CD4-positive, CD25-positive, alpha-beta regulatory T cell (primary cell): Measurements from ENCODE around the gene SNUPN. TPM values are rescaled to one million over a fixed set of nuclear protein-coding genes. Genes with fewer than 3 reads are reported as not detected.

Experiments
- ATAC-seq, 2 donors: fragments of 150-1000 bp; cut with Tn5 transposase; one replicate each; pipeline ENCODE4 v1.10.0; 2021; ENCODE audit warnings: low read depth in 2 of 2, moderate number of reproducible peaks in 2 of 2, moderate library complexity in 1 of 2
- DNase-seq, 3 donors: peaks; one replicate each; pipeline versions ENCODE4 v3.0.0 to v3.0.0-alpha.2; 2012 to 2022; ENCODE audit warnings: mixed read lengths in 1 of 3
- H3K27ac ChIP-seq: one replicate; pipeline ENCODE4 v1.7.0; 2013; ENCODE audit warnings: mild to moderate bottlenecking, low read length; ENCODE audit not compliant: insufficient read depth, poor library complexity, severe bottlenecking
- H3K27me3 ChIP-seq: one replicate; pipeline ENCODE4 v1.7.0; 2013; ENCODE audit warnings: low read length; ENCODE audit not compliant: control insufficient read depth, insufficient read depth
- H3K36me3 ChIP-seq: one replicate; pipeline ENCODE4 v1.7.0; 2013; ENCODE audit warnings: mild to moderate bottlenecking, low read length, moderate library complexity; ENCODE audit not compliant: control insufficient read depth, insufficient read depth
- H3K4me1 ChIP-seq: 2 replicates; pipeline ENCODE4 v1.7.0; 2013; ENCODE audit warnings: mild to moderate bottlenecking, low read length; ENCODE audit not compliant: insufficient read depth, control insufficient read depth, poor library complexity, severe bottlenecking
- H3K4me3 ChIP-seq: one replicate; pipeline ENCODE4 v1.7.0; 2013; ENCODE audit warnings: low read depth, mild to moderate bottlenecking, low read length, moderate library complexity
- H3K9me3 ChIP-seq, 2 experiments: 1 replicate in 1 of 2; 2 replicates in 1 of 2; pipeline ENCODE4 v1.7.0; 2013; ENCODE audit warnings: low read length in 2 of 2, mild to moderate bottlenecking in 1 of 2, moderate library complexity in 1 of 2; ENCODE audit not compliant: control insufficient read depth in 2 of 2
- H3K27ac Mint-ChIP-seq, 3 donors: one replicate each; pipeline ENCODE4 v1.8.0; 2020 to 2022; ENCODE audit warnings: mild to moderate bottlenecking in 3 of 3, mixed read lengths in 3 of 3, moderate library complexity in 2 of 3
- H3K27me3 Mint-ChIP-seq: one replicate; pipeline ENCODE4 v1.8.0; 2022; ENCODE audit warnings: mild to moderate bottlenecking, mixed read lengths
- H3K36me3 Mint-ChIP-seq: one replicate; pipeline ENCODE4 v1.8.0; 2020; ENCODE audit warnings: mixed read lengths
- H3K4me1 Mint-ChIP-seq, 4 donors: one replicate each; pipeline ENCODE4 v1.8.0; 2020 to 2022; ENCODE audit warnings: mixed read lengths in 4 of 4, mild to moderate bottlenecking in 1 of 4
- H3K4me3 Mint-ChIP-seq, 4 donors: one replicate each; pipeline ENCODE4 v1.8.0; 2020 to 2022; ENCODE audit warnings: mild to moderate bottlenecking in 4 of 4, mixed read lengths in 4 of 4, moderate library complexity in 3 of 4
- H3K9me3 Mint-ChIP-seq, 7 donors: one replicate each; pipeline ENCODE4 v1.8.0; 2020 to 2022; ENCODE audit warnings: mixed read lengths in 7 of 7, mild to moderate bottlenecking in 3 of 7, moderate library complexity in 2 of 7
- polyA plus RNA-seq, 4 donors: library from polyadenylated mRNA; unstranded; fragments of 300-500 nt; fragmentation: Illumina TruSeq; gene quantifications; one replicate each; pipeline ENCODE4 v1.2.3, GENCODE V29; 2021
- total RNA-seq: library from RNA; stranded (reverse); gene quantifications from one replicate; pipeline ENCODE4 v1.2.3, GENCODE V29; 2022

SNUPN gene
- total and polyA plus RNA-seq, 5 donors from 2014 or later: 13.8 to 36.9 (median 28.0) TPM

DNA sequence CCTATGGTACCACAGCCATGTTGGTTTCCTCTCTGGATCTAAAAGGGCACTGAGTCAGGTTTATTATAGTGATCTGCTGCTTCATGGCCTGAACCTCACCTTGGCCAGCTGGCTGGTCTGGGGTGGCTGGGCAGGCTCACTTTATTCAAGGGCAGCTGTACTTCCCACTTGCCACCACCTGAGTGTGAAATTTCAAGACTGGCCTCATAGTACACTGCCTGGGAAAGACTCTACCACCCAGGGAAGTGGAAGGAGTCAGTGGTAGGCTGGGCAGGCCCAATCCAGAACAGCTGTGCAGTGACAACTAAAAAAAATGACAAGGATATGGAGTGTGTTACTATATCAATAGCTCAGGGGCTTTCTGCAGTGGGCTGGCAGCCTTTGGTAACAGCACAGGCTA is 8.8 kb downstream of the SNUPN start:
- peaks cover 0 to 19% (median 18%) of the 10 kb centered on the region in 4 donors for H3K4me1 Mint-ChIP-seq
- no peaks in the 10 kb centered on the region for H3K9me3 Mint-ChIP-seq
- H3K27ac Mint-ChIP-seq: peak overlapping the region in 1 of 3 donors; percentile 44
- DNase-seq: no peak
- Histone ChIP-seq H3K4me3 (no peak overlapping the region), H3K4me1 (peaks cover 9% of the 10 kb centered on the region), H3K27ac (no peak overlapping the region), H3K9me3 (no peaks in the 10 kb centered on the region), H3K27me3 (no peaks in the 10 kb centered on the region), H3K36me3 (peaks cover 60% of the 10 kb centered on the region)
- peaks cover 48% of the 10 kb centered on the region for H3K36me3 Mint-ChIP-seq
- ATAC-seq: no peak
- H3K27me3 Mint-ChIP-seq: no peaks in the 10 kb centered on the region
- no peak overlapping the region for H3K4me3 Mint-ChIP-seq

DNA sequence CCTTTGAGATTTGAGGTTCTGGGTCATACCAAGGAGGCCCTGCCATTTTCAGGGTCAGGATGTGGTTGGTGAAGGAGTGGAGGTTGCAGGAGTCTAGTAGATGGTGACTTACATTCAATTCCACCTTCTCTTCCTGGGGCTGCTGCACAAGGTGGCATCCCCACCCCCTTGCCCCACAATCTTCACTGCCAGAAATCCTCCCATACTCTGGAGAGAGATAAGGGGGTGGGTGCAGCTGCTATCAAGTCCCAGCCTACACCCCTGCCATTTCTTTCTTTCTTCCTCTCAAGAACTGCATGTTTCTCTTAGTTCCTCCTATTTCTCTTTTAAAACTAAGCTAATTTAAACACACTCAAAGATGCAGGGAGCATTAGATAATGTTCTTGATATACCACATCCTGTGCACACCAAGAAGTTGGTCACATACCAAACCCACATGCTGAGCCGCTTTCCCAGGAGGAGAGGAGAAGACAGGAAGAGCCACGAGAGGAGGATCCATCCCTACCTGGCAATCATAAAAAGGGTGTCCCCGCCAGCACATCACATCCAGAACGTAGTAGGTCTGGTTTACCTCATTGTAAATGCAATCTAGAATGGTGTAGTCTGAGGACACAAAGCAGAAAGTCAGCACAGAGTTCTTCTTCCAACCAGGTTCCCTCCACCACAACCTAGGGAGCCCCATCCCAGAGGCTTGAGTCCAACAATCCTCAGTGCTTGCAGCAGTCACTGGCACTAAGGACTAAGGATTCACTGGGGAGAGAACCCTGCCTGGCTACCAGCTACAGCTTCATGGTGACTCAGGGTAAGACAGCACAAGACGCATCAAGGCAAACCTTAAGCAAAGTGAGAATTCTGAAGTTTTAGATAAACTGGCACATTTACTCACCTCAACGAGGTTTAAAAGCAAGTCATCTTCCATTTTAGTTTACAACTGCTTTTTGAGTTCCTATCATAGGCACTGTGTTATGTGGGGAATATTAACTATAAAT is 18.5 kb downstream of the SNUPN start:
- Histone ChIP-seq H3K36me3 (peaks cover 6% of the 10 kb centered on the region), H3K4me3 (peak overlapping the region; percentile 63), H3K9me3 (no peaks in the 10 kb centered on the region), H3K4me1 (peaks cover 35% of the 10 kb centered on the region), H3K27me3 (no peaks in the 10 kb centered on the region), H3K27ac (peak overlapping the region; percentile 73)
- Mint-ChIP-seq H3K27me3 (no peaks in the 10 kb centered on the region), H3K4me3 (peak overlapping the region; percentile 18 to 81 (median 69)), H3K9me3 (no peaks in the 10 kb centered on the region), H3K27ac (peak overlapping the region; percentile 96), H3K36me3 (peaks cover 34% of the 10 kb centered on the region), H3K4me1 (peaks cover 5 to 44% (median 29%) of the 10 kb centered on the region in 4 donors)
- ATAC-seq (peak; percentile 74 to 76), DNase-seq (peak in 2 of 3 donors; percentile 39 to 83)

DNA sequence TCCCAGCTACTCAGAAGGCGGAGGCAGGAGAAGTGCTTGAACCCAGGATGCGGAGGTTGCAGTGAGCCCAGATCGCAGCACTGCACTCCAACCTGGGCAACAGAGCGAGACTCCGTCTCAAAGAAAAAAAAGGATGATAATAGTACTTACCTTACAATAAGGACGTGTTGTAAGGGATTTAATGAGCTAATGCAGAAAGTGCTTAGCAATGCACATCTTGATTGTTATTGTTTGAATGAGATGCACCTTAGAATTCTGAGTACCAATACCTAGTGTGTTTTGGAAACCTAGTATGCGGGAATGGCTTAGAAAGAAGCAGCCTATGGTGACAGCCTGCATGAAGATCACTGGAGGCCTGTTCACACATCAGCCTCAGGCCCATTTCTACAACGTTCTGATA is 19.5 kb downstream of the SNUPN start:
- DNase-seq (no peak), ATAC-seq (no peak)
- Histone ChIP-seq H3K27ac (peak overlapping the region; percentile 73), H3K9me3 (no peaks in the 10 kb centered on the region), H3K27me3 (no peaks in the 10 kb centered on the region), H3K4me3 (peak overlapping the region; percentile 63), H3K4me1 (peaks cover 35% of the 10 kb centered on the region), H3K36me3 (peaks cover 9% of the 10 kb centered on the region)
- Mint-ChIP-seq H3K27ac (peak overlapping the region; percentile 96), H3K4me3 (peak overlapping the region; percentile 18 to 81 (median 69)), H3K27me3 (no peaks in the 10 kb centered on the region), H3K4me1 (peaks cover 5 to 44% (median 33%) of the 10 kb centered on the region in 4 donors), H3K9me3 (no peaks in the 10 kb centered on the region), H3K36me3 (peaks cover 34% of the 10 kb centered on the region)

DNA sequence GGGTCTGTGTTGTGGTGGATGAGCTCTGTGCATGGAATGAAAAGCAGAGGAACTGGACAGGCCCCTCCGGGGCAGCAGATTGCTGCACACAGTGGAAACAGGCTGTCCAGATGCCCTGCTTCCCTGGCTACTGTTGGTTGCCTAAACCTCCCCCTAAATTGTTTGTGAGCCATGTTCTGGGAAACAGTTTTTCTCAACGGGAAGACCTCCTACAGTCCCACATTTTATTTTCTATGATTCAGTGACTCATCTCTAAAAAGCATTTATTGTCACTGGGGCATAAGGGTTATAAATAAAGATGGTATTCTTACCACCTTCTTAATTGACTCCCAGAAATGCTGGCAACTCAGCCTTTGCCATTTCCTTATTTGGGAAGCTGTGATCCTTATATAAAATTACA is 26.1 kb downstream of the SNUPN start:
- H3K4me3 Mint-ChIP-seq: no peak overlapping the region
- H3K4me1 ChIP-seq: peaks cover 19% of the 10 kb centered on the region
- H3K36me3 Mint-ChIP-seq: peaks cover 30% of the 10 kb centered on the region
- H3K27ac Mint-ChIP-seq: no peak overlapping the region
- no peak for ATAC-seq
- H3K36me3 ChIP-seq: peaks cover 36% of the 10 kb centered on the region
- H3K4me1 Mint-ChIP-seq: peaks cover 10 to 34% (median 26%) of the 10 kb centered on the region in 4 donors
- H3K9me3 ChIP-seq: no peaks in the 10 kb centered on the region
- H3K9me3 Mint-ChIP-seq: no peaks in the 10 kb centered on the region
- no peak for DNase-seq
- no peak overlapping the region for H3K27ac ChIP-seq
- no peaks in the 10 kb centered on the region for H3K27me3 Mint-ChIP-seq
- H3K4me3 ChIP-seq: no peak overlapping the region
- H3K27me3 ChIP-seq: no peaks in the 10 kb centered on the region

DNA sequence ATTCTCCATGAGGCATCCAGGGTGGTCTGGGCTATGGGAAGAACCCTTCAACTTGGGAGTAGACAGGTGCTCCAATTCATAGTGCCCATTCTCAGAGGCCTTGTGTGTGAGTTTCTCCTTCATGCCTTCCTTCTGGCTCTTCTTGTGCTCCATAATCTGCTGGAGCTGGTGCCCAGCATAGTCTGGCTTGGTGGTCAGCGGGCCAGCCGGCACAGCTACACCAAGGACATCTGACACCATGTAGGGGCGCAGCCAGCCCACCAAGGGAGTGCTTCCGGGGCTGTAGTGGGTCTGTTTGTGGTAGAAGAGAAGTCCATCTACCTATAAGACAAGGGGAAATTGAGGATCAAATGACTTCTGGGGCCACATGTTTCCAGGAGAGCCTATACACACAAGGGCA is 27.2 kb downstream of the SNUPN start:
- Mint-ChIP-seq H3K27ac (peak overlapping the region; percentile 86 to 92 (median 87)), H3K4me3 (peak overlapping the region in 1 of 4 donors; percentile 4), H3K36me3 (peaks cover 32% of the 10 kb centered on the region), H3K27me3 (no peaks in the 10 kb centered on the region), H3K4me1 (peaks cover 10 to 34% (median 26%) of the 10 kb centered on the region in 4 donors), H3K9me3 (no peaks in the 10 kb centered on the region)
- ATAC-seq: no peak
- Histone ChIP-seq H3K27me3 (no peaks in the 10 kb centered on the region), H3K36me3 (peaks cover 36% of the 10 kb centered on the region), H3K4me3 (peak overlapping the region; percentile 18), H3K9me3 (no peaks in the 10 kb centered on the region), H3K27ac (peak overlapping the region; percentile 35), H3K4me1 (peaks cover 19% of the 10 kb centered on the region)
- DNase-seq: no peak

DNA sequence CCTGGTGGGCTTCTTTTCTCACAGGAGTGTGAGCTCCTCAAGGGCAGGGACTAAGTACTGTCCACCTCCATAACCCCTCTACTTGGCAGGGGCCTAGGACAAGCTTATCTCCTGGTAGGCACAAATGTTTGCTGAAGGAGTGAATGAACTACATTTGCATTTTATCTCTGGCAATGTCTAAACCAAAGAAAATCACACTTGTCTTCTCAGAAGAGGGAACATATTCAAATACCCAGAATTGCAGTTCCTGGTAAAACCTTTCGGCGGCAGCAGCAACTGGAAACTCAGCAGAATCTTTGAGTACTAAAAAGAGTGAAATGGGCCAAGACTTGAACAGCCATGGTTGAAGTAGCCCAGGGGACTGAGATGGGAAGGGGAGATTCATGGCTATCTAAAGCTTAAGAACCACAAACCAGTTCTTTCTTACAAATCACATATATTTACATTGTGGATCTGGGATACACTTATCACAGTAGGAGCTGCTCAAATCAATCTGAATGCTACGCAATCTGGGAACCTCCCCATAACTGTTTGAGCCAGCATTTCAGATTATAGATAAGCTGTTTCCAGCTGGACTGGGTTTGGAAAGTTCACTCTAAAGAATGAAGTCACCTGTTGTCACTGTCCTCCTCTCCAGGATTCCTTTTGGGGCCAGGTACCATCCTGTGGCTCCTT is 27.7 kb downstream of the SNUPN start:
- Histone ChIP-seq H3K36me3 (peaks cover 36% of the 10 kb centered on the region), H3K4me3 (peak overlapping the region; percentile 18), H3K9me3 (no peaks in the 10 kb centered on the region), H3K27ac (peak overlapping the region; percentile 35), H3K4me1 (peaks cover 19% of the 10 kb centered on the region), H3K27me3 (no peaks in the 10 kb centered on the region)
- peak; percentile 73 for ATAC-seq
- H3K4me3 Mint-ChIP-seq: peak overlapping the region; percentile 5 to 42 (median 12)
- peak overlapping the region; percentile 75 to 95 (median 86) for H3K27ac Mint-ChIP-seq
- peak in 2 of 3 donors; percentile 31 to 94 for DNase-seq
- no peaks in the 10 kb centered on the region for H3K9me3 Mint-ChIP-seq
- peaks cover 10 to 34% (median 26%) of the 10 kb centered on the region in 4 donors for H3K4me1 Mint-ChIP-seq
- peaks cover 32% of the 10 kb centered on the region for H3K36me3 Mint-ChIP-seq
- H3K27me3 Mint-ChIP-seq: no peaks in the 10 kb centered on the region

DNA sequence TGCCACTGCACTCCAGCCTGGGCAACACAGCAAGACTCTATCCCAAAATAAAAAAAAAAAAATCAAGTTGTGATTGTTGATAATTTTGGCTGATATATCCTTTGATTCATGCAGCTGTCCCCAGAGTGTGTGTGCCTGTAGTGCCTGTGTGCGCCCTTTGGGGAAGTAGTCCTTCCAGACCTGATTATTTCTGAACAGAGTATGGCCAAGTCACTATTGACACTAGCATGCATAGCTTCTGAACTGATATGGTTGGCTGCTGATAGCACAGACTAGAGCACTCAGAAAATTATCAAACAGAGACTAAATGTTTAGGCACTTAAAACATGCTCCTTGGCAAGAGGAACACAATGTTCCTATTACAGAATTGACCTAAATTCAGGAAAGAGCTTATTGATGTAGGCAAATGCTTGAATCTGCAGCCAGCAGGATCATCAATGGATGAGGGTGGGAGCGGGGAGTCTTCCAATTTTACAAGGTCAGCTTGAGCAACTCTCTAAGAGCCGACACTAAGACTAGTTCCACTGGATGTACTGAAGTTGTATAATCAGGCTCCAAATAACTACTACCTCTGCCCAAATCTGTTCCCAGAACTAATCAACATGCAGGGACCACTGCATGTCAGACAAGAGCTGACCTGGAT is 28.7 kb downstream of the SNUPN start:
- Histone ChIP-seq H3K36me3 (peaks cover 36% of the 10 kb centered on the region), H3K9me3 (no peaks in the 10 kb centered on the region), H3K4me3 (no peak overlapping the region), H3K4me1 (peaks cover 19% of the 10 kb centered on the region), H3K27ac (no peak overlapping the region), H3K27me3 (no peaks in the 10 kb centered on the region)
- no peaks in the 10 kb centered on the region for H3K9me3 Mint-ChIP-seq
- H3K27me3 Mint-ChIP-seq: no peaks in the 10 kb centered on the region
- peak overlapping the region in 2 of 3 donors; percentile 17 to 86 for H3K27ac Mint-ChIP-seq
- H3K4me3 Mint-ChIP-seq: peak overlapping the region in 1 of 4 donors; percentile 1
- DNase-seq: no peak
- peaks cover 36% of the 10 kb centered on the region for H3K36me3 Mint-ChIP-seq
- H3K4me1 Mint-ChIP-seq: peaks cover 10 to 34% (median 26%) of the 10 kb centered on the region in 4 donors
- no peak for ATAC-seq
